C4-2B (cell line): ENCODE data around the gene PRKCI.

Experiments used
- ZFX ChIP-seq: fragments of 450-650 bp; IDR thresholded peaks from 2 replicates; pipeline ENCODE4 v1.6.1; 2017
- TF ChIP-seq, protein P1 (sequence below): fragments of 450-650 bp; conservative IDR thresholded peaks from 2 replicates; pipeline ENCODE4 v1.5.1; 2017; ENCODE audit warnings: mild to moderate bottlenecking

DNA sequence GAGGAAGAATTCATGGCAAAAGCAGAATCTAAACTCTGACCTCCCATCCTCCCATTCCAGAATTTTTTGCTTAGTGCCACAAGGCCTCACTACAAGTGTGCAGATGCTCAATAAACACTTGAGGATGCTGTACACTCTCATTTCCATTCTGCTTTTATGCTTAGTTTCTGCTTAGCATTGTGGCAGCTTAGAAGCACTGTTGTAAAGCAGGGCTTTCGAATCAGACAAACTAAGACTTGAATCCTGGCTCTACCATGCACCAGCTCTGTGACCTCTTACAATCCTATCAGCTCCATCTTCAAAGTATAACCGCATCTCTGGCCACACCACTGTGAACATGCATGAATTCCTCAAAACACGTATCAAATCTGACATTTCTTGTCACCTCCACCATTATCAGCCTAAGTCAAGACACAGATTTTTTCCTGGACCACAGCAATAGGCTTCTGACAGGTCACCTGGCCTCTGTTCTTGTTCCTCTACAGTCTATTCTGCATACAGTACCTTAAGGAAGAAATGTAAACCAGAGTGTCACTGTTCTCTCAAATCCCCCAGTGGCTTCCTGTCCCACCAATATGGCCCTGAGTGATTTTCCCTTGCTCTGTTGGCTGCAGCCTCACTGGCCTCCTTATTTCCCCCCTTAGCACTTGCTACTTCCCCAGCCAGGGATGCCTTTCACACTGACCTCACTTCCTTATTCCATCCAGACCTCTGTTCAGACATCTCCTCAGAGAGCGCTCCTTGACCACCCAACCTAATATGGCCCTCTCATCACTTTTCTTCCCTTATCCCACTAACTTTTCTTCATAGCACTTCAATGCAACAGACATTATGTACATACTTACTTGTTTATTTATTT, 32.6 kb upstream of the PRKCI start:
- TF ChIP-seq, protein P1, sequence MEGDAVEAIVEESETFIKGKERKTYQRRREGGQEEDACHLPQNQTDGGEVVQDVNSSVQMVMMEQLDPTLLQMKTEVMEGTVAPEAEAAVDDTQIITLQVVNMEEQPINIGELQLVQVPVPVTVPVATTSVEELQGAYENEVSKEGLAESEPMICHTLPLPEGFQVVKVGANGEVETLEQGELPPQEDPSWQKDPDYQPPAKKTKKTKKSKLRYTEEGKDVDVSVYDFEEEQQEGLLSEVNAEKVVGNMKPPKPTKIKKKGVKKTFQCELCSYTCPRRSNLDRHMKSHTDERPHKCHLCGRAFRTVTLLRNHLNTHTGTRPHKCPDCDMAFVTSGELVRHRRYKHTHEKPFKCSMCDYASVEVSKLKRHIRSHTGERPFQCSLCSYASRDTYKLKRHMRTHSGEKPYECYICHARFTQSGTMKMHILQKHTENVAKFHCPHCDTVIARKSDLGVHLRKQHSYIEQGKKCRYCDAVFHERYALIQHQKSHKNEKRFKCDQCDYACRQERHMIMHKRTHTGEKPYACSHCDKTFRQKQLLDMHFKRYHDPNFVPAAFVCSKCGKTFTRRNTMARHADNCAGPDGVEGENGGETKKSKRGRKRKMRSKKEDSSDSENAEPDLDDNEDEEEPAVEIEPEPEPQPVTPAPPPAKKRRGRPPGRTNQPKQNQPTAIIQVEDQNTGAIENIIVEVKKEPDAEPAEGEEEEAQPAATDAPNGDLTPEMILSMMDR, result peak; percentile 65
- no peak for TF ChIP-seq ZFX
